ENCODE measurements around the gene KLHL24.
"Not testable (repeated sequence)": the region's sequence is repeated elsewhere in the genome, so short reads cannot be mapped to it uniquely, and the experiment has no call there.

DNA sequence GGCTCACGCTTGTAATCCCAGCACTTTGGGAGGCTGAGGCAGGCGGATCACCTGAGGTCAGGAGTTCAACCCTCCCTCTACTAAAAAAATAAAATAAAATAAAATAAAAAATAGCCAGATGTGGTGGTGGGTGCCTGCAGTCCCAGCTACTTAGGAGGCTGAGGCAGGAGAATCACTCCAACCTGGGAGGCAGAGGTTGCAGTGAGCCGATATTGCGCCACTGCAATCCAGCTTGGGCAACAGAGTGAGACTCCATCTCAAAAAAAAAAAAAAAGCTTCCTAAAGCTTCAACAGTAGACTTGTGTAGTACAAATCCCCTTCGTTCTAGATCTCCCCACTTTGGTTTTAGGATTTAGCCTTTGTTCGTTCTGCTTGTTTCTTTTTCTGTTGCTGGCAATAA lies 68.5 kb downstream of the KLHL24 start:
- TF ChIP-seq, protein P1, sequence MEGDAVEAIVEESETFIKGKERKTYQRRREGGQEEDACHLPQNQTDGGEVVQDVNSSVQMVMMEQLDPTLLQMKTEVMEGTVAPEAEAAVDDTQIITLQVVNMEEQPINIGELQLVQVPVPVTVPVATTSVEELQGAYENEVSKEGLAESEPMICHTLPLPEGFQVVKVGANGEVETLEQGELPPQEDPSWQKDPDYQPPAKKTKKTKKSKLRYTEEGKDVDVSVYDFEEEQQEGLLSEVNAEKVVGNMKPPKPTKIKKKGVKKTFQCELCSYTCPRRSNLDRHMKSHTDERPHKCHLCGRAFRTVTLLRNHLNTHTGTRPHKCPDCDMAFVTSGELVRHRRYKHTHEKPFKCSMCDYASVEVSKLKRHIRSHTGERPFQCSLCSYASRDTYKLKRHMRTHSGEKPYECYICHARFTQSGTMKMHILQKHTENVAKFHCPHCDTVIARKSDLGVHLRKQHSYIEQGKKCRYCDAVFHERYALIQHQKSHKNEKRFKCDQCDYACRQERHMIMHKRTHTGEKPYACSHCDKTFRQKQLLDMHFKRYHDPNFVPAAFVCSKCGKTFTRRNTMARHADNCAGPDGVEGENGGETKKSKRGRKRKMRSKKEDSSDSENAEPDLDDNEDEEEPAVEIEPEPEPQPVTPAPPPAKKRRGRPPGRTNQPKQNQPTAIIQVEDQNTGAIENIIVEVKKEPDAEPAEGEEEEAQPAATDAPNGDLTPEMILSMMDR (IDR thresholded peaks at IDR 0.05) = not testable (repeated sequence)
- TF ChIP-seq POLR2AphosphoS5, POLR2A (IDR thresholded peaks at IDR 0.05): not testable (repeated sequence)
